ENCODE results near the gene B3GAT3. TPM values are rescaled to one million over a fixed set of nuclear protein-coding genes. Genes with fewer than 3 reads are reported as not detected.
"Not testable (repeated sequence)": the region's sequence is repeated elsewhere in the genome, so short reads cannot be mapped to it uniquely, and the experiment has no call there.

B3GAT3 gene
- total RNA-seq, 1 donor = 30.8 TPM

DNA sequence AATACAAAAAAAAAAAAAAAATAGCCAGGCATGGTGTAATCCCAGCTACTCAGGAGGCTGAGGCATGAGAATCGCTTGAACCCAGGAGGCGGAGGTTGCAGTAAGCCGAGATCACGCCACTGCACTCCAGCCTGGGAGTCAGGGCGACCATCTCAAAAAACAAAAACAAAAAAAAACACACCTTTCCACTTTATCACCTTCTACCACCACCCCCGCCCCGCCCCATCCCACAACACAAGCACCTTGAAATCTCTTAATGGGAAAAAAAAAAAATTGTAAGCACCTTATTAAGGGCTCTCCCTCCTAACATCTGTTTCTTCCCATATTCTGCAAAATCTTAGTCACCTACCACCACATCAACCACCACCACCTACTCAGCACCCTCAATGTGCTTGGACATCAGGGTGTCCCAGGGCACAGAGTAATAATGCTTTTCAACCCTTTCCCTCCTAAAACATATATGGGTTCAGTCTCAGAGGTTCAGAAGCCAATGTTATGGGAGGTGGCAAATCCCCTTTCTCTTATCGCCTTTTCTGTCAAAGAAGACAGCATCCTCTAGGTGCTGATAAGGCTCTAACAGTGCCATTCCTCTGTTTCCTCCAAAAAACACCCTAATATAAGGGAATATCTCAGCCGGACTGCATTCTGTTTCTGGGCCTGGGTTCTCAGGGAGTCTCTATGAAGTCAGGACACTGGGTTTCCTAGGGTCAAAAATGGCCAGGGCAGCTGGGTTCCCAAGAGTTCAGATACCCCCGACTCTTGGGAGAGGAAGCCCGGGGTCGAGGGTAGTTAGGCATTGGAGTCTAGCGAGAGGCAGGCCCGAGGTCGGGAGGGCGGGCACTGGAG is 30.6 kb upstream of the B3GAT3 start:
- Histone ChIP-seq H3K27ac (ENCODE audit: low read depth, low read length) (peak overlapping the region; percentile 88), H4K20me1 (ENCODE audit: insufficient read depth, low read length) (peaks cover 4% of the 10 kb centered on the region), H3K79me2 (ENCODE audit: insufficient read depth, low read length) (peaks cover 33% of the 10 kb centered on the region), H3K4me1 (ENCODE audit: insufficient read depth, low read length) (peaks cover 13% of the 10 kb centered on the region), H2AFZ (ENCODE audit: low read length) (peak overlapping the region; percentile 99), H3K4me3 (ENCODE audit: insufficient read depth, low read length) (peak overlapping the region; percentile 96), H3K9me3 (ENCODE audit: low read depth, low read length) (no peaks in the 10 kb centered on the region), H3K27me3 (ENCODE audit: insufficient read depth, low read length) (no peaks in the 10 kb centered on the region), H3K4me2 (ENCODE audit: insufficient read depth, low read length) (peak overlapping the region; percentile 94), H3K36me3 (ENCODE audit: insufficient read depth, low read length) (peaks cover 19% of the 10 kb centered on the region)
- TF ChIP-seq, protein P1, sequence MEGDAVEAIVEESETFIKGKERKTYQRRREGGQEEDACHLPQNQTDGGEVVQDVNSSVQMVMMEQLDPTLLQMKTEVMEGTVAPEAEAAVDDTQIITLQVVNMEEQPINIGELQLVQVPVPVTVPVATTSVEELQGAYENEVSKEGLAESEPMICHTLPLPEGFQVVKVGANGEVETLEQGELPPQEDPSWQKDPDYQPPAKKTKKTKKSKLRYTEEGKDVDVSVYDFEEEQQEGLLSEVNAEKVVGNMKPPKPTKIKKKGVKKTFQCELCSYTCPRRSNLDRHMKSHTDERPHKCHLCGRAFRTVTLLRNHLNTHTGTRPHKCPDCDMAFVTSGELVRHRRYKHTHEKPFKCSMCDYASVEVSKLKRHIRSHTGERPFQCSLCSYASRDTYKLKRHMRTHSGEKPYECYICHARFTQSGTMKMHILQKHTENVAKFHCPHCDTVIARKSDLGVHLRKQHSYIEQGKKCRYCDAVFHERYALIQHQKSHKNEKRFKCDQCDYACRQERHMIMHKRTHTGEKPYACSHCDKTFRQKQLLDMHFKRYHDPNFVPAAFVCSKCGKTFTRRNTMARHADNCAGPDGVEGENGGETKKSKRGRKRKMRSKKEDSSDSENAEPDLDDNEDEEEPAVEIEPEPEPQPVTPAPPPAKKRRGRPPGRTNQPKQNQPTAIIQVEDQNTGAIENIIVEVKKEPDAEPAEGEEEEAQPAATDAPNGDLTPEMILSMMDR (IDR thresholded peaks at IDR 0.05; ENCODE audit: extremely low read depth, low read depth, low read length) = no peak
- peak; percentile 41 for DNase-seq (ENCODE audit: insufficient read length, low spot score, missing footprints)

DNA sequence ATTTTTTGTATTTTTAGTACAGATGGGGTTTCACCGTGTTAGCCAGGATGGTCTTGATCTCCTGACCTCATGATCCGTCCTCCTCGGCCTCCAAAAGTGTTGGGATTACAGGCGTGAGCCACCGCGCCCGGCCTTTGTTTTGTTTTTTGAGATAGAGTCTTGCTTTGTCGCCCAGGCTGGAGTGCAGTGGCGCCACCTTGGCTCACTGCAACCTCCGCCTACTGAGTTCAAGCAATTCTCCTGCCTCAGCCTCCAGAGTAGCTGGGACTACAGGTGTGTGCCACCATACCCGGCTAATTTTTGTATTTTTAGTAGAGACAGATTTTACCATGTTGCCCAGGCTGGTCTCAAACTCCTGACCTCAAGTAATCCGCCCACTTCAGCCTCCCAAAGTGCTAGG is 28.5 kb upstream of the B3GAT3 start:
- H3K27me3 ChIP-seq (ENCODE audit: insufficient read depth, low read length); DNase-seq (ENCODE audit: insufficient read length, low spot score, missing footprints); H3K27ac ChIP-seq (ENCODE audit: low read depth, low read length); H2AFZ ChIP-seq (ENCODE audit: low read length); H3K9me3 ChIP-seq (ENCODE audit: low read depth, low read length); H3K4me2 ChIP-seq (ENCODE audit: insufficient read depth, low read length); H3K4me3 ChIP-seq (ENCODE audit: insufficient read depth, low read length): not testable (repeated sequence)
- Histone ChIP-seq H3K79me2 (ENCODE audit: insufficient read depth, low read length) (peaks cover 45% of the 10 kb centered on the region), H3K36me3 (ENCODE audit: insufficient read depth, low read length) (peaks cover 19% of the 10 kb centered on the region), H3K4me1 (ENCODE audit: insufficient read depth, low read length) (peaks cover 20% of the 10 kb centered on the region), H4K20me1 (ENCODE audit: insufficient read depth, low read length) (peaks cover 19% of the 10 kb centered on the region)

GRCh38 chr11:62649486-62649885 is 27.7 kb upstream of the B3GAT3 start:
- H4K20me1 ChIP-seq (ENCODE audit: insufficient read depth, low read length) = peaks cover 21% of the 10 kb centered on the region
- peaks cover 20% of the 10 kb centered on the region for H3K36me3 ChIP-seq (ENCODE audit: insufficient read depth, low read length)
- H3K4me1 ChIP-seq (ENCODE audit: insufficient read depth, low read length) = peaks cover 23% of the 10 kb centered on the region
- H3K9me3 ChIP-seq (ENCODE audit: low read depth, low read length) = no peaks in the 10 kb centered on the region
- H2AFZ ChIP-seq (ENCODE audit: low read length) = no peak overlapping the region
- no peak overlapping the region for H3K4me3 ChIP-seq (ENCODE audit: insufficient read depth, low read length)
- H3K27me3 ChIP-seq (ENCODE audit: insufficient read depth, low read length) = no peaks in the 10 kb centered on the region
- H3K4me2 ChIP-seq (ENCODE audit: insufficient read depth, low read length) = no peak overlapping the region
- TF ChIP-seq, protein P1 (IDR thresholded peaks at IDR 0.05; ENCODE audit: extremely low read depth, low read depth, low read length) = no peak
- no peak overlapping the region for H3K27ac ChIP-seq (ENCODE audit: low read depth, low read length)
- DNase-seq (ENCODE audit: insufficient read length, low spot score, missing footprints) = no peak
- H3K79me2 ChIP-seq (ENCODE audit: insufficient read depth, low read length) = peaks cover 52% of the 10 kb centered on the region

- Histone ChIP-seq H3K4me3 (ENCODE audit: insufficient read depth, low read length) (no peak overlapping the region), H3K27ac (ENCODE audit: low read depth, low read length) (no peak overlapping the region), H3K36me3 (ENCODE audit: insufficient read depth, low read length) (peaks cover 26% of the 10 kb centered on the region), H4K20me1 (ENCODE audit: insufficient read depth, low read length) (peaks cover 21% of the 10 kb centered on the region), H2AFZ (ENCODE audit: low read length) (no peak overlapping the region), H3K4me1 (ENCODE audit: insufficient read depth, low read length) (peaks cover 23% of the 10 kb centered on the region), H3K9me3 (ENCODE audit: low read depth, low read length) (no peaks in the 10 kb centered on the region), H3K27me3 (ENCODE audit: insufficient read depth, low read length) (no peaks in the 10 kb centered on the region), H3K4me2 (ENCODE audit: insufficient read depth, low read length) (no peak overlapping the region), H3K79me2 (ENCODE audit: insufficient read depth, low read length) (peaks cover 57% of the 10 kb centered on the region)
- TF ChIP-seq, protein P1 (IDR thresholded peaks at IDR 0.05; ENCODE audit: extremely low read depth, low read depth, low read length) = no peak
- no peak for DNase-seq (ENCODE audit: insufficient read length, low spot score, missing footprints)
Observed at GRCh38 chr11:62648967-62649364, 27.2 kb upstream of the B3GAT3 start.

All from osteoblast (primary cell).